Measurements from ENCODE around the gene PDE8B.

Gene PDE8B

GRCh38 chr5:77230727-77231470 is 20.4 kb downstream of the PDE8B start:
- H3K9ac ChIP-seq (ENCODE audit: low read length) = peak overlapping the region; percentile 11
- H4K5ac ChIP-seq (ENCODE audit: low read length) = no peak overlapping the region
- no peaks in the 10 kb centered on the region for H3K27me3 ChIP-seq (ENCODE audit: insufficient read depth, low read length, poor library complexity)
- H2BK15ac ChIP-seq (replicated peaks; ENCODE audit: low read depth) = no peak overlapping the region
- no peak overlapping the region for H3K27ac ChIP-seq (ENCODE audit: low read depth, low read length)
- no peak overlapping the region for H2BK120ac ChIP-seq (ENCODE audit: low read depth, low read length)
- H3K36me3 ChIP-seq (ENCODE audit: control insufficient read depth, insufficient read depth, low read length) = no peaks in the 10 kb centered on the region
- no peak overlapping the region for H3K4me2 ChIP-seq (ENCODE audit: low read length)
- peak overlapping the region; percentile 6 for H2BK5ac ChIP-seq (ENCODE audit: low read length)
- no peaks in the 10 kb centered on the region for H3K79me2 ChIP-seq (ENCODE audit: control insufficient read depth, insufficient read depth, low read length)
- H3K4ac ChIP-seq (ENCODE audit: low read depth, low read length) = no peak overlapping the region
- H2AK5ac ChIP-seq (ENCODE audit: low read length) = no peak overlapping the region
- no peak overlapping the region for H3K23ac ChIP-seq (ENCODE audit: low read length)
- H3K4me1 ChIP-seq (ENCODE audit: control insufficient read depth, low read depth, low read length) = peaks cover 6% of the 10 kb centered on the region
- no peak overlapping the region for H4K8ac ChIP-seq (ENCODE audit: low read depth, low read length)
- H3K4me3 ChIP-seq (ENCODE audit: low read length) = no peak overlapping the region
- H3K18ac ChIP-seq (ENCODE audit: low read length) = no peak overlapping the region
- H3K79me1 ChIP-seq (ENCODE audit: low read length) = no peaks in the 10 kb centered on the region
- peak overlapping the region; percentile 10 for H3K56ac ChIP-seq (ENCODE audit: low read length)
- DNase-seq = peak; percentile 72
- no CpG with 5 or more reads among the region's 4 CpGs for WGBS (ENCODE audit: extremely low coverage, insufficient coverage, low lambda C conversion rate)

- H2BK120ac ChIP-seq (ENCODE audit: low read depth, low read length) = no peak overlapping the region
- no peaks in the 10 kb centered on the region for H3K79me1 ChIP-seq (ENCODE audit: low read length)
- H2AK5ac ChIP-seq (ENCODE audit: low read length) = no peak overlapping the region
- H3K18ac ChIP-seq (ENCODE audit: low read length) = no peak overlapping the region
- H3K27me3 ChIP-seq (ENCODE audit: insufficient read depth, low read length, poor library complexity) = no peaks in the 10 kb centered on the region
- no peaks in the 10 kb centered on the region for H3K79me2 ChIP-seq (ENCODE audit: control insufficient read depth, insufficient read depth, low read length)
- no CpG with 5 or more reads among the region's 8 CpGs for WGBS (ENCODE audit: extremely low coverage, insufficient coverage, low lambda C conversion rate)
- H4K5ac ChIP-seq (ENCODE audit: low read length) = no peak overlapping the region
- H2BK15ac ChIP-seq (replicated peaks; ENCODE audit: low read depth) = no peak overlapping the region
- no peaks in the 10 kb centered on the region for H3K36me3 ChIP-seq (ENCODE audit: control insufficient read depth, insufficient read depth, low read length)
- peak overlapping the region; percentile 49 for H2BK5ac ChIP-seq (ENCODE audit: low read length)
- H3K9ac ChIP-seq (ENCODE audit: low read length) = no peak overlapping the region
- peaks cover 10% of the 10 kb centered on the region for H3K4me1 ChIP-seq (ENCODE audit: control insufficient read depth, low read depth, low read length)
- H4K8ac ChIP-seq (ENCODE audit: low read depth, low read length) = no peak overlapping the region
- H3K23ac ChIP-seq (ENCODE audit: low read length) = no peak overlapping the region
- no peak overlapping the region for H3K4ac ChIP-seq (ENCODE audit: low read depth, low read length)
- H3K4me3 ChIP-seq (ENCODE audit: low read length) = no peak overlapping the region
- peak; percentile 87 for DNase-seq
- peak overlapping the region; percentile 52 for H3K56ac ChIP-seq (ENCODE audit: low read length)
- no peak overlapping the region for H3K4me2 ChIP-seq (ENCODE audit: low read length)
- no peak overlapping the region for H3K27ac ChIP-seq (ENCODE audit: low read depth, low read length)
These were observed 21.1 kb downstream of the PDE8B start for GRCh38 chr5:77231471-77232138.

- no peak for DNase-seq
- Histone ChIP-seq H3K27me3 (ENCODE audit: insufficient read depth, low read length, poor library complexity) (no peaks in the 10 kb centered on the region), H4K8ac (ENCODE audit: low read depth, low read length) (no peak overlapping the region), H2BK5ac (ENCODE audit: low read length) (no peak overlapping the region), H3K27ac (ENCODE audit: low read depth, low read length) (no peak overlapping the region), H3K4ac (ENCODE audit: low read depth, low read length) (no peak overlapping the region), H3K23ac (ENCODE audit: low read length) (no peak overlapping the region), H3K79me1 (ENCODE audit: low read length) (no peaks in the 10 kb centered on the region), H3K79me2 (ENCODE audit: control insufficient read depth, insufficient read depth, low read length) (no peaks in the 10 kb centered on the region), H3K18ac (ENCODE audit: low read length) (no peak overlapping the region), H2BK120ac (ENCODE audit: low read depth, low read length) (no peak overlapping the region), H4K5ac (ENCODE audit: low read length) (no peak overlapping the region), H3K4me1 (ENCODE audit: control insufficient read depth, low read depth, low read length) (peaks cover 10% of the 10 kb centered on the region), H3K4me3 (ENCODE audit: low read length) (no peak overlapping the region), H3K36me3 (ENCODE audit: control insufficient read depth, insufficient read depth, low read length) (no peaks in the 10 kb centered on the region), H3K9ac (ENCODE audit: low read length) (no peak overlapping the region), H3K4me2 (ENCODE audit: low read length) (no peak overlapping the region), H2AK5ac (ENCODE audit: low read length) (no peak overlapping the region), H3K56ac (ENCODE audit: low read length) (no peak overlapping the region), H2BK15ac (replicated peaks; ENCODE audit: low read depth) (no peak overlapping the region)
- WGBS (ENCODE audit: extremely low coverage, insufficient coverage, low lambda C conversion rate) = no CpG with 5 or more reads among the region's 6 CpGs
These were observed 22.3 kb downstream of the PDE8B start for GRCh38 chr5:77232574-77233358.

GRCh38 chr5:77235846-77236721 is 25.6 kb downstream of the PDE8B start:
- Histone ChIP-seq H3K4ac (ENCODE audit: low read depth, low read length) (no peak overlapping the region), H3K79me2 (ENCODE audit: control insufficient read depth, insufficient read depth, low read length) (no peaks in the 10 kb centered on the region), H4K8ac (ENCODE audit: low read depth, low read length) (no peak overlapping the region), H2AK5ac (ENCODE audit: low read length) (no peak overlapping the region), H3K27me3 (ENCODE audit: insufficient read depth, low read length, poor library complexity) (no peaks in the 10 kb centered on the region), H2BK120ac (ENCODE audit: low read depth, low read length) (no peak overlapping the region), H3K4me3 (ENCODE audit: low read length) (no peak overlapping the region), H3K4me2 (ENCODE audit: low read length) (no peak overlapping the region), H2BK15ac (replicated peaks; ENCODE audit: low read depth) (no peak overlapping the region), H3K18ac (ENCODE audit: low read length) (no peak overlapping the region), H3K23ac (ENCODE audit: low read length) (no peak overlapping the region), H3K27ac (ENCODE audit: low read depth, low read length) (no peak overlapping the region), H3K79me1 (ENCODE audit: low read length) (no peaks in the 10 kb centered on the region), H3K36me3 (ENCODE audit: control insufficient read depth, insufficient read depth, low read length) (no peaks in the 10 kb centered on the region), H3K56ac (ENCODE audit: low read length) (peak overlapping the region; percentile 27), H3K4me1 (ENCODE audit: control insufficient read depth, low read depth, low read length) (peaks cover 8% of the 10 kb centered on the region), H3K9ac (ENCODE audit: low read length) (no peak overlapping the region), H2BK5ac (ENCODE audit: low read length) (peak overlapping the region; percentile 44), H4K5ac (ENCODE audit: low read length) (peak overlapping the region; percentile 9)
- DNase-seq = peak; percentile 72
- no CpG with 5 or more reads among the region's 3 CpGs for WGBS (ENCODE audit: extremely low coverage, insufficient coverage, low lambda C conversion rate)

- H3K4me3 ChIP-seq (ENCODE audit: low read length) = no peak overlapping the region
- no peak overlapping the region for H3K56ac ChIP-seq (ENCODE audit: low read length)
- H3K27ac ChIP-seq (ENCODE audit: low read depth, low read length) = no peak overlapping the region
- WGBS (ENCODE audit: extremely low coverage, insufficient coverage, low lambda C conversion rate) = no CpG with 5 or more reads among the region's 3 CpGs
- no peak overlapping the region for H2AK5ac ChIP-seq (ENCODE audit: low read length)
- no peak for DNase-seq
- H3K4ac ChIP-seq (ENCODE audit: low read depth, low read length) = no peak overlapping the region
- peaks cover 6% of the 10 kb centered on the region for H3K4me1 ChIP-seq (ENCODE audit: control insufficient read depth, low read depth, low read length)
- H2BK15ac ChIP-seq (replicated peaks; ENCODE audit: low read depth) = no peak overlapping the region
- no peak overlapping the region for H2BK120ac ChIP-seq (ENCODE audit: low read depth, low read length)
- no peaks in the 10 kb centered on the region for H3K79me2 ChIP-seq (ENCODE audit: control insufficient read depth, insufficient read depth, low read length)
- H4K5ac ChIP-seq (ENCODE audit: low read length) = no peak overlapping the region
- no peak overlapping the region for H3K4me2 ChIP-seq (ENCODE audit: low read length)
- H3K27me3 ChIP-seq (ENCODE audit: insufficient read depth, low read length, poor library complexity) = no peaks in the 10 kb centered on the region
- H3K23ac ChIP-seq (ENCODE audit: low read length) = no peak overlapping the region
- H2BK5ac ChIP-seq (ENCODE audit: low read length) = no peak overlapping the region
- no peak overlapping the region for H3K18ac ChIP-seq (ENCODE audit: low read length)
- H4K8ac ChIP-seq (ENCODE audit: low read depth, low read length) = no peak overlapping the region
- H3K79me1 ChIP-seq (ENCODE audit: low read length) = no peaks in the 10 kb centered on the region
- no peaks in the 10 kb centered on the region for H3K36me3 ChIP-seq (ENCODE audit: control insufficient read depth, insufficient read depth, low read length)
- no peak overlapping the region for H3K9ac ChIP-seq (ENCODE audit: low read length)
These were observed 28.8 kb downstream of the PDE8B start for GRCh38 chr5:77239126-77239741.
